Measurements from ENCODE around the gene RSRC2. TPM values are rescaled to one million over a fixed set of nuclear protein-coding genes. Genes with fewer than 3 reads are reported as not detected.
"Not testable (repeated sequence)": the region's sequence is repeated elsewhere in the genome, so short reads cannot be mapped to it uniquely, and the experiment has no call there.

The RSRC2 gene
- 10 to 100 TPM in 5 of 6 donors, 1 to 10 TPM in 1; 9.4 to 63.8 (median 30.3) TPM for polyA plus RNA-seq (ENCODE audit: low read depth in 6 of 6)

GRCh38 chr12:122526683-122527477 lies at the start of gene RSRC2, which contains the start of gene KNTC1:
Gene RSRC2, minus strand, starts transcription at chr12:122526936. Its CDS starts 83 bp downstream, at chr12:122526853.
Gene KNTC1, plus strand, starts transcription at chr12:122527249. Its CDS starts 2,815 bp downstream, at chr12:122530064.
- no peaks in the 10 kb centered on the region for H3K27me3 Mint-ChIP-seq
- peaks cover 0 to 4% of the 10 kb centered on the region in 2 donors for H3K36me3 Mint-ChIP-seq
- H3K27ac Mint-ChIP-seq: no peak within 1 kb of the TSS
- H3K4me3 Mint-ChIP-seq: no peak within 1 kb of the TSS
- peak; percentile 98 for DNase-seq
- peaks cover 16 to 34% (median 28%) of the 10 kb centered on the region in 3 donors for H3K4me1 Mint-ChIP-seq
- no peaks in the 10 kb centered on the region for H3K9me3 Mint-ChIP-seq
- peak; percentile 85 to 86 for ATAC-seq (ENCODE audit: low read depth in 2 of 2)

- no peaks in the 10 kb centered on the region for H3K4me1 Mint-ChIP-seq
- H3K36me3 Mint-ChIP-seq: peaks cover 6 to 19% of the 10 kb centered on the region in 2 donors
- no peak for ATAC-seq (ENCODE audit: low read depth in 2 of 2)
- H3K27me3 Mint-ChIP-seq: no peaks in the 10 kb centered on the region
- DNase-seq: no peak
- H3K9me3 Mint-ChIP-seq: no peaks in the 10 kb centered on the region
- H3K27ac Mint-ChIP-seq: no peak overlapping the region
- H3K4me3 Mint-ChIP-seq: no peak overlapping the region
Observed at GRCh38 chr12:122571821-122572220, 45.1 kb upstream of the RSRC2 start.

GRCh38 chr12:122570006-122570405 lies 43.3 kb upstream of the RSRC2 start:
- H3K27ac Mint-ChIP-seq; ATAC-seq (ENCODE audit: low read depth in 2 of 2); H3K27me3 Mint-ChIP-seq; H3K4me3 Mint-ChIP-seq; H3K4me1 Mint-ChIP-seq; H3K9me3 Mint-ChIP-seq; DNase-seq: not testable (repeated sequence)
- peaks cover 0 to 12% of the 10 kb centered on the region in 2 donors for H3K36me3 Mint-ChIP-seq

GRCh38 chr12:122569288-122569687 lies 42.6 kb upstream of the RSRC2 start:
- Mint-ChIP-seq H3K36me3 (peaks cover 0 to 12% of the 10 kb centered on the region in 2 donors), H3K4me3 (no peak overlapping the region), H3K27me3 (no peaks in the 10 kb centered on the region), H3K27ac (no peak overlapping the region), H3K9me3 (no peaks in the 10 kb centered on the region), H3K4me1 (no peaks in the 10 kb centered on the region)
- no peak for ATAC-seq (ENCODE audit: low read depth in 2 of 2)
- no peak for DNase-seq

GRCh38 chr12:122566816-122567215 lies 40.1 kb upstream of the RSRC2 start:
- not testable (repeated sequence) for ATAC-seq (ENCODE audit: low read depth in 2 of 2); H3K4me1 Mint-ChIP-seq; H3K27me3 Mint-ChIP-seq; DNase-seq; H3K4me3 Mint-ChIP-seq; H3K36me3 Mint-ChIP-seq; H3K27ac Mint-ChIP-seq; H3K9me3 Mint-ChIP-seq

GRCh38 chr12:122563361-122563760 lies 36.6 kb upstream of the RSRC2 start:
- ATAC-seq (ENCODE audit: low read depth in 2 of 2): no peak
- peaks cover 0 to 3% (median 0%) of the 10 kb centered on the region in 7 donors for H3K9me3 Mint-ChIP-seq
- no peak for DNase-seq
- H3K4me3 Mint-ChIP-seq: no peak overlapping the region
- peak overlapping the region in 1 of 6 donors; percentile 79 for H3K27ac Mint-ChIP-seq
- H3K27me3 Mint-ChIP-seq: no peaks in the 10 kb centered on the region
- H3K4me1 Mint-ChIP-seq: peaks cover 0 to 9% (median 4%) of the 10 kb centered on the region in 3 donors
- peaks cover 6 to 8% of the 10 kb centered on the region in 2 donors for H3K36me3 Mint-ChIP-seq

- peak overlapping the region in 1 of 8 donors; percentile 68 for H3K4me3 Mint-ChIP-seq
- peaks cover 6 to 8% of the 10 kb centered on the region in 2 donors for H3K36me3 Mint-ChIP-seq
- H3K27me3 Mint-ChIP-seq: no peaks in the 10 kb centered on the region
- ATAC-seq (ENCODE audit: low read depth in 2 of 2): no peak
- peaks cover 0 to 9% (median 4%) of the 10 kb centered on the region in 3 donors for H3K4me1 Mint-ChIP-seq
- no peak for DNase-seq
- peaks cover 0 to 3% (median 0%) of the 10 kb centered on the region in 7 donors for H3K9me3 Mint-ChIP-seq
- peak overlapping the region in 3 of 6 donors; percentile 9 to 57 (median 14) for H3K27ac Mint-ChIP-seq
Observed at GRCh38 chr12:122560138-122560537, 33.4 kb upstream of the RSRC2 start.

GRCh38 chr12:122558745-122559641 lies 32.3 kb upstream of the RSRC2 start:
- no peak for DNase-seq
- ATAC-seq (ENCODE audit: low read depth in 2 of 2): peak; percentile 41 to 69
- Mint-ChIP-seq H3K36me3 (peaks cover 6 to 8% of the 10 kb centered on the region in 2 donors), H3K27ac (peak overlapping the region in 5 of 6 donors; percentile 18 to 92 (median 72)), H3K27me3 (no peaks in the 10 kb centered on the region), H3K4me3 (peak overlapping the region in 6 of 8 donors; percentile 18 to 79 (median 51)), H3K9me3 (peaks cover 0 to 3% (median 0%) of the 10 kb centered on the region in 7 donors), H3K4me1 (peaks cover 0 to 9% (median 4%) of the 10 kb centered on the region in 3 donors)

GRCh38 chr12:122547330-122547729 lies 20.6 kb upstream of the RSRC2 start:
- Mint-ChIP-seq H3K36me3 (peaks cover 11 to 21% of the 10 kb centered on the region in 2 donors), H3K4me1 (peaks cover 12 to 21% (median 19%) of the 10 kb centered on the region in 3 donors), H3K27ac (no peak overlapping the region), H3K4me3 (no peak overlapping the region), H3K9me3 (no peaks in the 10 kb centered on the region), H3K27me3 (no peaks in the 10 kb centered on the region)
- DNase-seq (no peak), ATAC-seq (ENCODE audit: low read depth in 2 of 2) (no peak)

GRCh38 chr12:122545855-122546254 lies 19.1 kb upstream of the RSRC2 start:
- DNase-seq: no peak
- Mint-ChIP-seq H3K4me1 (peaks cover 12 to 23% (median 19%) of the 10 kb centered on the region in 3 donors), H3K4me3 (peak overlapping the region in 4 of 8 donors; percentile 18 to 71 (median 66)), H3K9me3 (no peaks in the 10 kb centered on the region), H3K27ac (peak overlapping the region in 4 of 6 donors; percentile 22 to 86 (median 68)), H3K36me3 (peaks cover 0 to 12% of the 10 kb centered on the region in 2 donors), H3K27me3 (no peaks in the 10 kb centered on the region)
- ATAC-seq (ENCODE audit: low read depth in 2 of 2): peak in 1 of 2 donors; percentile 48

GRCh38 chr12:122544537-122544936 lies 17.8 kb upstream of the RSRC2 start:
- Mint-ChIP-seq H3K27ac (peak overlapping the region in 2 of 6 donors; percentile 15 to 74), H3K27me3 (no peaks in the 10 kb centered on the region), H3K9me3 (no peaks in the 10 kb centered on the region), H3K36me3 (peaks cover 0 to 5% of the 10 kb centered on the region in 2 donors), H3K4me3 (peak overlapping the region in 1 of 8 donors; percentile 1), H3K4me1 (peaks cover 12 to 23% (median 19%) of the 10 kb centered on the region in 3 donors)
- no peak for DNase-seq
- ATAC-seq (ENCODE audit: low read depth in 2 of 2): no peak

- Mint-ChIP-seq H3K27ac (no peak overlapping the region), H3K27me3 (no peaks in the 10 kb centered on the region), H3K4me3 (no peak overlapping the region), H3K9me3 (no peaks in the 10 kb centered on the region), H3K4me1 (peaks cover 0 to 2% (median 0%) of the 10 kb centered on the region in 3 donors), H3K36me3 (peaks cover 0 to 9% of the 10 kb centered on the region in 2 donors)
- DNase-seq (no peak), ATAC-seq (ENCODE audit: low read depth in 2 of 2) (no peak)
Observed at GRCh38 chr12:122538496-122538895, 11.8 kb upstream of the RSRC2 start.

- Mint-ChIP-seq H3K4me1 (peaks cover 0 to 2% (median 0%) of the 10 kb centered on the region in 3 donors), H3K27me3 (no peaks in the 10 kb centered on the region), H3K27ac (no peak overlapping the region), H3K36me3 (peaks cover 0 to 5% of the 10 kb centered on the region in 2 donors), H3K4me3 (peak overlapping the region in 1 of 8 donors; percentile 20), H3K9me3 (no peaks in the 10 kb centered on the region)
- DNase-seq (no peak), ATAC-seq (ENCODE audit: low read depth in 2 of 2) (no peak)
Observed at GRCh38 chr12:122537021-122537420, 10.3 kb upstream of the RSRC2 start.

All from naive B cell (primary cell).